ENCODE data around the gene SLIT3.

- no peak for TF ChIP-seq GATA3 (IDR thresholded peaks at IDR 0.05; ENCODE audit: low read depth, low read length)
- no peak for TF ChIP-seq GATA2 (IDR thresholded peaks at IDR 0.05; ENCODE audit: low read depth, low read length)
Measured at GRCh38 chr5:168720575-168720974, 580.4 kb downstream of the SLIT3 start.

All from SH-SY5Y (cell line).